Astrocyte (in vitro differentiated cells and primary cell): ENCODE data around the gene RNLS.

ENCODE experiments used
- CTCF ChIP-seq: IDR thresholded peaks from 2 replicates; pipeline ENCODE4 v1.5.1; 2011; ENCODE audit warnings: low read depth, mild to moderate bottlenecking, inconsistent platforms, low read length, moderate library complexity; ENCODE audit not compliant: insufficient read depth
- EZH2 ChIP-seq: IDR thresholded peaks from 2 replicates; pipeline ENCODE4 v1.6.1; 2012; ENCODE audit warnings: mild to moderate bottlenecking, low read length, inconsistent platforms; ENCODE audit not compliant: insufficient read depth

- no peak for TF ChIP-seq CTCF
- TF ChIP-seq EZH2, result no peak
These were observed 25.5 kb downstream of the RNLS start for GRCh38 chr10:88557658-88558057.
